IMR-90 (cell line): Measurements from ENCODE around the gene GARIN3. TPM values are rescaled to one million over a fixed set of nuclear protein-coding genes. Genes with fewer than 3 reads are reported as not detected.

Experiments used
- ATAC-seq: fragments of 200-7000 bp; cut with Tn5 transposase; 2 replicates; pipeline ENCODE4 v1.9.1; 2020; ENCODE audit warnings: low read depth, mild to moderate bottlenecking, moderate library complexity
- BruUV-seq: library from RNA; stranded (reverse); fragments of 400-500 nt; replicated peaks from 2 replicates; lab custom pipeline; 2021; lab: Mats Ljungman, UMichigan
- CTCF ChIA-PET: fragments of 300-600 bp; formaldehyde crosslinking; extraction: SDS; loops from one replicate; lab custom pipeline; 2021; ENCODE audit warnings: antibody characterized with exemption; lab: Yijun Ruan, JAX
- POLR2A ChIA-PET: fragments of 300-600 bp; sonication (Branson Sonifier 250); formaldehyde crosslinking; loops from one replicate; lab custom pipeline; 2022; ENCODE audit warnings: antibody characterized with exemption; ENCODE audit not compliant: unreplicated experiment; lab: Charles Lee
- DNase-seq: peaks from one replicate; pipeline ENCODE4 v3.0.0; 2013
- H2AFZ ChIP-seq: replicated peaks from 2 replicates; pipeline ENCODE3; 2013; ENCODE audit warnings: low read length, mild to moderate bottlenecking; ENCODE audit not compliant: poor library complexity
- H2AK5ac ChIP-seq: 2 replicates; pipeline ENCODE4 v1.6.1; 2013; ENCODE audit warnings: low read depth, low read length, inconsistent platforms
- H2AK9ac ChIP-seq: replicated peaks from 2 replicates; pipeline ENCODE3; 2013; ENCODE audit warnings: mild to moderate bottlenecking, low read depth, low read length, moderate library complexity; ENCODE audit not compliant: poor library complexity
- H2BK120ac ChIP-seq: 2 replicates; pipeline ENCODE4 v1.6.1; 2013; ENCODE audit warnings: low read depth, low read length, inconsistent platforms
- H2BK15ac ChIP-seq: 3 replicates; pipeline ENCODE4 v1.6.1; 2013; ENCODE audit warnings: low read depth, low read length, inconsistent platforms
- H2BK20ac ChIP-seq: 2 replicates; pipeline ENCODE4 v1.6.1; 2013; ENCODE audit warnings: low read depth, mild to moderate bottlenecking, inconsistent platforms, low read length, moderate library complexity
- H2BK5ac ChIP-seq: 2 replicates; pipeline ENCODE4 v1.6.1; 2013; ENCODE audit warnings: mild to moderate bottlenecking, low read depth, low read length, inconsistent platforms; ENCODE audit not compliant: poor library complexity, severe bottlenecking
- H3K14ac ChIP-seq: replicated peaks from 2 replicates; pipeline ENCODE4 v1.6.1; 2013; ENCODE audit warnings: low read depth, low read length, inconsistent platforms
- H3K18ac ChIP-seq: 2 replicates; pipeline ENCODE4 v1.6.1; 2013; ENCODE audit warnings: low read depth, low read length, control low read depth
- H3K23ac ChIP-seq: 2 replicates; pipeline ENCODE4 v1.6.1; 2013; ENCODE audit warnings: low read depth, low read length, inconsistent platforms
- H3K27ac ChIP-seq: 2 replicates; pipeline ENCODE4 v1.5.1; 2013; ENCODE audit warnings: mild to moderate bottlenecking, control low read depth, low read length; ENCODE audit not compliant: insufficient read depth
- H3K27me3 ChIP-seq: 2 replicates; pipeline ENCODE4 v1.6.1; 2013; ENCODE audit warnings: low read length; ENCODE audit not compliant: control insufficient read depth, insufficient read depth
- H3K36me3 ChIP-seq: 2 replicates; pipeline ENCODE4 v1.6.1; 2013; ENCODE audit warnings: low read length, mixed read lengths; ENCODE audit not compliant: control insufficient read depth, insufficient read depth
- H3K4ac ChIP-seq: 2 replicates; pipeline ENCODE4 v1.6.1; 2013; ENCODE audit warnings: low read depth, low read length, inconsistent platforms
- H3K4me1 ChIP-seq: 2 replicates; pipeline ENCODE4 v1.6.1; 2013; ENCODE audit warnings: low read length, mixed read lengths; ENCODE audit not compliant: control insufficient read depth, insufficient read depth
- H3K4me2 ChIP-seq: 2 replicates; pipeline ENCODE4 v1.6.1; 2013; ENCODE audit warnings: low read depth, mild to moderate bottlenecking, control low read depth, low read length, moderate library complexity
- H3K4me3 ChIP-seq: 2 replicates; pipeline ENCODE4 v1.5.1; 2013; ENCODE audit warnings: low read depth, mild to moderate bottlenecking, control low read depth, low read length, moderate library complexity; ENCODE audit not compliant: insufficient read depth
- H3K56ac ChIP-seq: 2 replicates; pipeline ENCODE4 v1.6.1; 2013; ENCODE audit warnings: low read length, inconsistent platforms; ENCODE audit not compliant: insufficient read depth; ENCODE audit errors: extremely low read depth
- H3K79me1 ChIP-seq, 2 experiments: 2 replicates each; pipeline ENCODE4 v1.6.1; 2013; ENCODE audit warnings: low read length in 2 of 2, inconsistent platforms in 1 of 2, low read depth in 1 of 2
- H3K9ac ChIP-seq: 2 replicates; pipeline ENCODE4 v1.6.1; 2013; ENCODE audit warnings: low read depth, low read length, control low read depth
- H3K9me1 ChIP-seq: 2 replicates; pipeline ENCODE4 v1.6.1; 2013; ENCODE audit warnings: low read length, inconsistent platforms; ENCODE audit not compliant: insufficient read depth
- H3K9me3 ChIP-seq: 2 replicates; pipeline ENCODE4 v1.6.1; 2013; ENCODE audit warnings: low read length; ENCODE audit not compliant: control insufficient read depth, insufficient read depth
- H4K20me1 ChIP-seq: 2 replicates; pipeline ENCODE4 v1.6.1; 2013; ENCODE audit warnings: low read length, inconsistent platforms; ENCODE audit not compliant: insufficient read depth
- H4K5ac ChIP-seq: 2 replicates; pipeline ENCODE4 v1.6.1; 2013; ENCODE audit warnings: mild to moderate bottlenecking, low read depth, low read length, control low read depth
- H4K8ac ChIP-seq, 2 experiments: 2 replicates each; pipeline ENCODE4 v1.6.1; 2013; ENCODE audit warnings: low read depth in 2 of 2, low read length in 2 of 2, control low read depth in 1 of 2, inconsistent platforms in 1 of 2
- H4K91ac ChIP-seq: 2 replicates; pipeline ENCODE4 v1.6.1; 2013; ENCODE audit warnings: low read depth, low read length, inconsistent platforms; ENCODE audit not compliant: insufficient read depth
- CHD1 ChIP-seq: IDR thresholded peaks from 2 replicates; pipeline ENCODE4 v1.6.1; 2012; ENCODE audit warnings: low read depth, low read length, improper control_type of control experiment
- MAZ ChIP-seq: IDR thresholded peaks from 2 replicates; pipeline ENCODE4 v1.6.1; 2012; ENCODE audit warnings: low read depth, mild to moderate bottlenecking, low read length, improper control_type of control experiment, moderate library complexity, borderline replicate concordance
- POLR2A ChIP-seq: IDR thresholded peaks from 2 replicates; pipeline ENCODE4 v1.6.1; 2012; ENCODE audit warnings: mild to moderate bottlenecking, low read depth, low read length
- RFX5 ChIP-seq: IDR thresholded peaks from 2 replicates; pipeline ENCODE4 v1.8.0; 2012; ENCODE audit warnings: low read depth, mild to moderate bottlenecking, low read length, moderate library complexity
- whole genome bisulfite sequencing, 2 experiments: methylation state at CpG; one replicate each; pipeline versions ENCODE4 v1.1.5 to v1.1.7; 2013; ENCODE audit warnings: missing lambda C conversion rate in 2 of 2; ENCODE audit not compliant: insufficient read length in 1 of 2; ENCODE audit errors: extremely low coverage in 2 of 2; 5-methylcytosine and 5-hydroxymethylcytosine counted together
- dilution Hi-C: fragments of 300-500 bp; cut with HindIII; formaldehyde crosslinking; loops from one replicate; pipeline ENCODE4 v1.14.3; 2018; ENCODE audit warnings: low sequenced_read_pairs; ENCODE audit not compliant: unreplicated experiment
- in situ Hi-C: fragments of 300-500 bp; cut with MboI; formaldehyde crosslinking; loops from 3 replicates; pipeline ENCODE4 v1.14.3; 2019; ENCODE audit warnings: low sequenced_read_pairs, inconsistent platforms, mixed read lengths
- intact Hi-C: fragments of 100-400 bp; cut with micrococcal nuclease; formaldehyde crosslinking; loops from 2 replicates; pipeline ENCODE4 v1.10.0; 2022
- polyA plus RNA-seq, 3 experiments: library from polyadenylated mRNA; depleted of rRNA; stranded (reverse); fragments of >200 nt; gene quantifications; 2 replicates each; pipeline ENCODE4 v1.2.3, GENCODE V29; 2012; ENCODE audit warnings: low replicate concordance in 1 of 3
- total RNA-seq: library from RNA; depleted of rRNA; stranded (reverse); fragments of >200 nt; gene quantifications from 2 replicates; pipeline ENCODE4 v1.2.3, GENCODE V29; 2012
- TF ChIP-seq, protein P1 (sequence below): fragments of 150-350 bp; IDR thresholded peaks from 2 replicates; pipeline ENCODE4 v1.6.1; 2017; ENCODE audit warnings: mild to moderate bottlenecking, antibody characterized with exemption, low read length, low read depth

Gene GARIN3
- total and polyA plus RNA-seq, 2 of the 4 experiments (the other 2 are of a cell fraction), result not detected

DNA sequence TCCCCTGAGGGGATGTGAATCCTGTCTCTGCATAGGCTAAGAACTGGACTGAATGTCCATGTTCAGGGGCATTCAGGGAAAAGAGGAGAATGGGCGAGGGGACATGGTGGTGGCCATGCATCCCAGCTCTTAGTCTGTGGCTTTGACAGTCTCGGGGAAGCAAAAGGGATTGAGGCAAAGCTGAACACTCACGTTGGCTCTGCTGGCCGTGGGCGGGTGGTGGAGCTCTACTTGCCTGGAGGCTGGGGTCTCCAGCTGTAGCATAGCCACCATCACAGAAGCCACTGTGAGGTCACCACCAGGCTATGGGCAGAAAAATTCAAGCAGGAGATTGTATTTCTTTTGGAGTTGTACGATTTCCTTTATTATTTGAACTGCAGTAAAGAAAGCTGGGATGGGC, 4.1 kb downstream of the GARIN3 start:
- in situ Hi-C loops, result no loop called here
- CTCF ChIA-PET, result interaction anchor here (1.9 kb wide), 1 partner anchor 13 kb away, joined by 4 read pairs; no protein-coding TSS in a partner anchor

More for the DNA sequence above, 4.1 kb downstream of the GARIN3 start:
- TF ChIP-seq MAZ (no peak), RFX5 (no peak), CHD1 (no peak), POLR2A (no peak)
- TF ChIP-seq, protein P1, sequence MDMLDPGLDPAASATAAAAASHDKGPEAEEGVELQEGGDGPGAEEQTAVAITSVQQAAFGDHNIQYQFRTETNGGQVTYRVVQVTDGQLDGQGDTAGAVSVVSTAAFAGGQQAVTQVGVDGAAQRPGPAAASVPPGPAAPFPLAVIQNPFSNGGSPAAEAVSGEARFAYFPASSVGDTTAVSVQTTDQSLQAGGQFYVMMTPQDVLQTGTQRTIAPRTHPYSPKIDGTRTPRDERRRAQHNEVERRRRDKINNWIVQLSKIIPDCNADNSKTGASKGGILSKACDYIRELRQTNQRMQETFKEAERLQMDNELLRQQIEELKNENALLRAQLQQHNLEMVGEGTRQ, result no peak
- Histone ChIP-seq H4K8ac (no peak overlapping the region), H2BK5ac (no peak overlapping the region), H3K27me3 (peaks cover 12% of the 10 kb centered on the region), H4K20me1 (no peaks in the 10 kb centered on the region), H2BK15ac (no peak overlapping the region), H3K56ac (no peak overlapping the region), H3K18ac (no peak overlapping the region), H3K4me2 (no peak overlapping the region), H2BK120ac (no peak overlapping the region), H3K4me3 (no peak overlapping the region), H3K14ac (no peak overlapping the region), H3K9me1 (no peaks in the 10 kb centered on the region), H4K91ac (no peak overlapping the region), H3K79me1 (no peaks in the 10 kb centered on the region), H3K4ac (no peak overlapping the region), H2BK20ac (no peak overlapping the region), H3K36me3 (no peaks in the 10 kb centered on the region), H3K27ac (no peak overlapping the region), H2AK5ac (no peak overlapping the region), H3K9ac (no peak overlapping the region), H3K9me3 (no peaks in the 10 kb centered on the region), H4K5ac (no peak overlapping the region), H3K23ac (no peak overlapping the region), H2AK9ac (no peak overlapping the region), H2AFZ (no peak overlapping the region), H3K4me1 (no peaks in the 10 kb centered on the region)
- BruUV-seq, result no TSS peak
- POLR2A ChIA-PET, result no interaction called here
- dilution Hi-C loops, result no loop called here
- no peak for ATAC-seq
- DNase-seq, result no peak
- WGBS, 2 experiments, result 63% methylated on average over 3 of the region's 6 CpGs; no CpG with 5 or more reads in 1 of the 2 experiments
- intact Hi-C loops, result no loop called here
